Stimulated activated CD4-positive, alpha-beta T cell treated with anti-CD3 and anti-CD28 coated beads, Interleukin-4, amount 100 ng/mL, for 4 hours (primary cell): ENCODE data around the gene TNNT3.
A peak's percentile ranks its signal among the peaks of the same experiment; 100 is the strongest.
"Not testable (repeated sequence)": the region's sequence is repeated elsewhere in the genome, so short reads cannot be mapped to it uniquely, and the experiment has no call there.

Experiments used
- DNase-seq, 2 experiments: peaks; one replicate each; pipeline ENCODE4 v3.0.0-alpha.2; 2020

Gene TNNT3

DNA sequence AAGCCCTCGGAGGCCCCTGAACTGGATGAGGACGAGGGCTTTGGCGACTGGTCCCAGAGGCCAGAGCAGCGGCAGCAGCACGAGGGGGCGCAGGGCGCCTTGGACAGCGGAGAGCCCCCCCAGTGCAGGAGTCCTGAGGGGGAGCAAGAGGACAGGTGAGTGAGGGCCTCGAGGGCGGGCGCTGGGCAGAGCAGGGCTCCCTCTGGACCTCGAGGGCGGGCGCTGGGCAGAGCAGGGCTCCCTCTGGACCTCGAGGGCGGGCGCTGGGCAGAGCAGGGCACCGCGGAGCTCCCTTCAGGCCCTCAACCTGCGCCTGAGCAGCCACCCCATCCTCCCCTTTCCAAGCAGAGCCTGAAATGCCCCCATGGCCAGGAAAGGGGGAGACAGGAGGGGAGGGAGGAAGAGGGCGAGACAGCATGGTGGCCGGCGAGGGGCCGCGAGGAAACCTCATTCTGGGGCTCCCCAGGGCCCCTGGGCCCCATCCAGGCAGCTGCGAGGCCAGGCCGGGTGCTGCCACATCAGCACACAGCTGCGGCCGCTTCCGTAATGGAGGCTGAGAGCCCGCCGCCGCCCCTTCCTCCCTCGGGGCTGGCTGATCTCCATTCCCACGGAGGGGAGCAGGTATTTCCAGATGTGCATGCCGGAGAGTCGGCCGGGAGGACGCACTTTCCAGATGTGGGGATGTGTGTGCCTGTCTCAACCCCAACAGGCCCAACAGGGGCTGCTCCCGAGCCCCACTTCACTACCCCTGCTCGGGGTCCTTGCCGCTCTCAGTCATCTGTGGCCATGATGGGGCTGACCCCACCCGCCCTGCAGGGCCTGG lies 37.9 kb upstream of the TNNT3 start:
- no peak for DNase-seq

DNA sequence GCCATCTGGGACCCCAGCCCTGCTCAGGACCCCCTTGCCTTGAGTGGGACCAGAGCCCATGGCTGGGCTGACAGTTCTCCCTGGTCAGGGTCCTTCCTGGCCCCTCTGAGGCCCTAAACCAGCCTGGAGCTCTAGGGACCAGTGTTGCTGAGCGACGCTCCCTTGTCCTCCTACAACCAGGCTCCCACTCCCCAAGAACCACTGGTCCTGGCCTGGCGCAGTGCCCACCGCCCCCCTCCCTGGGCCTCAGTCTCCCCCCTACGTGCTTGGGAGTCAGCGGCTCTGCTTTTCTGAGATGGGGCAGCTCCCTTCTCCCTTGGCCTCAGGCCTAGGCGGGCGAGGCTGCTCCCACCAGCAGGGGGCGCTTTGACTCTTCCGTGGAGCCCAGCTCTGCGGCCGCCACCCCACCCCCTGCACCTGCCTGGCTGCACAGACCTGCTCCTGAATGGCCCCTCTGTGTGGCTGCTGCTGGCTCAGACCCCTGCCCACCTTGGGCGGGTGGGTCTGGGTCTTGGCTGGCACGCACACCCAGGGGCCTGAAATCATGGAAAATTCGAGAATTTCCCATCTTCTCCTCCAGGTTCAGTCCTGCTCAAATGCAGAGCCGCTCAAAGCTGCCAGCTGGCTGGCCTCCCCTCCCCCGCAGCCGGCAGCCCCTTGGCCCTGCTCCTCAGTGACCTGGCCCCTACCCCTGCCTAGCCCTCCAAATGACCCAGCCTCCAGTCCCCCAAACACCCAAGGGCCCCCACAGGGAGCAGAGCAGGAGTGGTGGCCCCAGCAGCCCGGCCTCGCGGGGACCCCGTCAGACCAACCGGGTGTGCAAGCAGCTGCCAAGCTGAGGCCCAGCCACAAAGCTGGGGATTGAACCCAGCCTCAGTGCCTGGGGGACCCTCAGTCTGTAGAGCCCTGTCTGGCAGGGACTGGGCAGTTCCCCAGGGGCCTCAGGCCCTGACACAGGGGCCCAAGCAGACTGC lies 37.0 kb upstream of the TNNT3 start:
- peak; percentile 67 to 86 for DNase-seq

DNA sequence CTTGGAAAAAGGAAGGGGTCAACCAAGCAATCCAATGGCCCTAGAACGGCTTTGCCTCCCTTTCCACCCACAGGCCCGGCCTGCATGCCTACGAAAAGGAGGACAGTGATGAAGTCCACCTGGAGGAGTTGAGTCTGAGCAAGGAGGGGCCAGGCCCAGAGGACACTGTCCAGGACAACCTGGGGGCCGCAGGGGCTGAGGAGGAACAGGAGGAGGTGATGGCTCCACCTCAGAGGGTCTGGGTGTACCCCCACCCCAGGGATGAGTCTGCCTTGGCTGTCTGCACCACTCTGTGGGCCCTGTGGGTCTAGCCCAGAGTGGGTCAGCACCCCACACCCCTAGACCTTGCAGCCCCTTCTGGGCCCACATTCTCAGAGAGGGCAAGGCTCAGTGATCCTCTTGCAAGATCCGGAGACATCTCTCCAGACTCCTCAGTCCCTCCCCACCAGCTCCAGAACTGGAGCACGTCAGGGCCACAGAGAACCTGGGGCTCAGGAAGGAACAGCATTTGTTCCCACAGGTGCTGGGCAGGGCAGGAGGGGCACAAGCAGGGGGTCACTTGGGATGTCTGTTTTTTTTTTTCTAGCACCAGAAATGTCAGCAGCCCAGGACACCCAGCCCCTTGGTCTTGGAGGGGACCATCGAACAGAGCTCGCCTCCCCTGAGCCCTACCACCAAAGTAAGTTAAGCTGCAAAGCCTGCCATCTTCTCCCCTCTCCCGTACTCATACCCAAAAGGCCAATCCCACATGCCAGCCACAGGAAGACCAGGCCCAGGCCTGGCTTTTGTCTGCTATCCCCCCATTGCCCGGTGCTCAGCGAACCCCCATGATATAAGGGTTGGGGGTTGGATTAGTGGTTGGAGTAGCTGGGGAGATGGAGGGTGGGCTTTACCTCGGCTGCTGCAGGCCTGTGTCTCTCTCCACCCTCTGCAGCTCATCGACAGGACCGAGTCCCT lies 35.9 kb upstream of the TNNT3 start:
- DNase-seq, result no peak

DNA sequence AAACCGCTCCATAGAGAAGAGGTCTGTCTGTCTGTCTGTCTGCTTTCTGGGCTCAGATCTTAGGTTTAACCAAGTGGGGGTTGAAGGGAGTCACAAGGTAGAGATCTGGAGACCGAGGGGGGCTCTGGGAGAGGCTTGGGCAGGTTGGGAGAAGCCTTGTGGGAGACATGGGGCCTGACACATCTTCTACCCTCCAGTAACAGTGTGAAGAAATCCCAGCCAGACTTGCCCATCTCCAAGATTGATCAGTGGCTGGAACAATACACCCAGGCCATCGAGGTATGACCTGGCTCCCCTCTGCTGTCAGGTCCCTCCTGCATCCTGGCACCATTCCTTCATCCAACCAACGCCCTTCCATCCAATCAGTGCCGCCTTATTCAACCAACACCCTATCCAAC lies 35.2 kb upstream of the TNNT3 start:
- DNase-seq, result no peak

DNA sequence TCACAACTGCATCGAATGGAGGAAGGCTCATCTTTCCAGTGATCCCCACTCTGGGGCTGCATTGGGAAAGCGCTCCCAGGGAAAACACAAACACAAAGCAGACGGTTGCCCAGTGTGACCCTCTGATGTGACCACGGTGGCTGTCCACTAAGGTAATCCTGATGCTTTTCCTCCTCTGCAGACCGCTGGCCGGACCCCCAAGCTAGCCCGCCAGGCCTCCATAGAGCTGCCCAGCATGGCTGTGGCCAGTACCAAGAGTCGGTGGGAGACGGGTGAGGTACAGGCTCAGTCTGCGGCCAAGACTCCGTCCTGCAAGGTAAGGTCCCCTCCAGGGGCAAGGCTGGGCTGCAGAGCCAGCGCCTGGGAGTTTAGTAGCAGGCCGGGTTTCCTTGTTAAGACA lies 33.0 kb upstream of the TNNT3 start:
- DNase-seq, result not testable (repeated sequence)

DNA sequence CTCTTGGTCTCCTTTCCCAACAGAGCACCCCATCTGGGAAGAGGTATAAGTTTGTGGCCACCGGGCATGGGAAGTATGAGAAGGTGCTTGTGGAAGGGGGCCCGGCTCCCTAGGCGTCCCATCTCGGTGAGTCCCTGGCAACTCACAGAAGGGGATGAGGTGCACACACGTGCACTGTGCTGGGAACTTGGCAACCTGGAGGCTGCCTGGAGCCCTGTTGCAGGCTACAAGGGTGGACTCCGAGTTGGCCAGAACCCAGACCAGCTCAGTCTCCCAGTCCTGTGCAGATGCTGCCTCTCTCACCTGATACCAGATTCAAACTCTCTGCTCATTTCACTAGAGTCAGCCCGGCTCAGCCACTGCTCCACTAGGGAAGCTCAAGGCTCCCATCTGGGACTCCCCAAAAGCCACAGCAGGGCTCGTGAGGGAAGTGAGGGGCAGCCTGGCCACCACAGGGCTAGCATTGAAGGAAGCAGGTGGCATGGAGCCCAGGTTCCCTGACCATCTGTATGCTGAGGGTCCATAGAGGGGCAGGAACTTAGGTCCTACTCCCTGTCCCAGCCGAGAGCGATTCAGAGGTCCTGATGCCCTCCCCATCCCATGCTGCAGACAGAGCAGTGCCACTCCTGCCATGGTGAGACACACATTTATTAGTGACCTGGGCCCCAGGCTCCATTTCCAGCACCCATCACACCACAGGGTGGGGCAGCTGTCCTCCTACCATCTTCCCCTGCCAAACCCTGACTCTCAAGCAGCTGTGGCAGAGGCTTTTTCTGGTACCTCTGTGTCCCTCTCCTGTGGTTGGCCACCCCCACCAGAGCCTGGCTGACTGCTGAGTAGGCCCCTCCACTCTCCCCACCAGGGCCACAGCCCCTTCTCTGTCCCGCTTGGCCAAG lies 31.8 kb upstream of the TNNT3 start:
- DNase-seq, result no peak

DNA sequence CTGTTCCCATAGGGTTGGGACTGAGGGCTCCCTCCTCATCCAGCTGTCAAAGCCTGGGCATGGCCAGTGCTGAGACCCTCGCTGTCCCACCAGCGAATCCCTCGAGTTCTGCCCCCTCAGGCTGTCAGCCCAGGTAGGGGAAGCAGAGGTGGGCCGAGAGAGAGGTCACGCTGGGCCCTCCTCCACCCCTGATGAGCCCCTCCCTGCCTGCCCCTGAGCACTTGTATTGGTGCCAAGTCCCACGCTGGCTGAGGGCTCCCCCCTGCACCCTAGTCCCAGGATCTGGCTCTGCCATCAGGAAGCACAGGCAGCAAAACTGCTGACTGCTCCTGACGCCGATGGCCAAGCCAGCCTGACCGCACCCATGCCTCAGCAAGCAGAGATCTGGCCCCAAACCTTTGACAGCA lies 31.2 kb upstream of the TNNT3 start:
- no peak for DNase-seq

DNA sequence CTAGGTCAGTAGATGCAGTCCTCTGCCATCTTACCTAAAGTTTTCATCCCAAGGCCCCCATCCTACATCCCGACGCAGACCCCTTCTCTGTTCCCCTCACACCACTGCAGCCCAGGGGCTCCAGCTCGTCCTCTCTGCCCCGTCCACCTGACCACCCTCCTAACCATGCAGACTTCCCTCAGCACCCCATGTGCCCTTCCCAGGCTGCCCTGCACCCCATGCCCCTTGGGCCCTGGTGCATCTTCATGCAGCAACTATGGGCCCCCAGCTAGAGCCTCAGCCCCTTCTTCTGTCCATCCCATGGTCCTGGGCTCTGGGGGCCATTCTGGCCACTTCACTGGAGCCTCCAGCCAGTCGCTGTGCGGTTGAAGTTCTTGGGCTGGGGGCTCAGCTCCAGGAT lies 30.7 kb upstream of the TNNT3 start:
- DNase-seq, result no peak

DNA sequence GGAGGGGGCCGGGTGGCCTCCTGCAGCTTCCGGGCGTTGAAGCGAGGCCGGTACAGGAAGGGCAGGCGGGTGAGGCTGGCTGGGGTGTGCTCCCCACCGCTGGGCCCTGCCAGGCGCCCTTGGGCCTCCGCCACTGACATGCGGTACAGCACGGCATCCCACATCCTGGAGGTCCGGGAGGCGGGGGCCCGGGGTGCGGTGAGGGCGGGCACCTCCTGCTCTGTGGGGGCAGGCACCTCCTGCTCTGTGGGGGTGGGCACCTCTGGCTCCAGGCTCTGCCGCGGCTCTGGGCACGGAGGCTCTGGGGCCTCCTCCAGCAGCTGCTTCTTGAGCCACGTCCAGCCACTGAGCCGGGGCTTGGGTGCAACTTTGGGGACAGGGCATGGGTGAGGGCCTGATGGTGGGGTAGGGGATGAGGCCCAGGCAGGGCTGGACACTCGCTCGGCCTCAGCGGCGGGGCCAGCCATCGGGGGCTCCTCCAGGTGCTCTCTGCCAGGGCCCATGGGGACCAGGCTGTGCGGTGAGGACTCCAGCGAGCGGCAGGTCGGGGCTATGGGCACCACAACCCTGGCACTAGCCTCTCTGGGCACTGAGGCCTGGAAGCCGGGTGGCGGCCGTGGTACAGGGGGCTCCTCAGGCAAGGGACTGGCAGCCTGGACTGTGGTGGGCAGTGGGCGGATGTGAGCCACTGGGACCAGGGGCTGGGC lies 30.1 kb upstream of the TNNT3 start:
- peak; percentile 59 to 70 for DNase-seq

DNA sequence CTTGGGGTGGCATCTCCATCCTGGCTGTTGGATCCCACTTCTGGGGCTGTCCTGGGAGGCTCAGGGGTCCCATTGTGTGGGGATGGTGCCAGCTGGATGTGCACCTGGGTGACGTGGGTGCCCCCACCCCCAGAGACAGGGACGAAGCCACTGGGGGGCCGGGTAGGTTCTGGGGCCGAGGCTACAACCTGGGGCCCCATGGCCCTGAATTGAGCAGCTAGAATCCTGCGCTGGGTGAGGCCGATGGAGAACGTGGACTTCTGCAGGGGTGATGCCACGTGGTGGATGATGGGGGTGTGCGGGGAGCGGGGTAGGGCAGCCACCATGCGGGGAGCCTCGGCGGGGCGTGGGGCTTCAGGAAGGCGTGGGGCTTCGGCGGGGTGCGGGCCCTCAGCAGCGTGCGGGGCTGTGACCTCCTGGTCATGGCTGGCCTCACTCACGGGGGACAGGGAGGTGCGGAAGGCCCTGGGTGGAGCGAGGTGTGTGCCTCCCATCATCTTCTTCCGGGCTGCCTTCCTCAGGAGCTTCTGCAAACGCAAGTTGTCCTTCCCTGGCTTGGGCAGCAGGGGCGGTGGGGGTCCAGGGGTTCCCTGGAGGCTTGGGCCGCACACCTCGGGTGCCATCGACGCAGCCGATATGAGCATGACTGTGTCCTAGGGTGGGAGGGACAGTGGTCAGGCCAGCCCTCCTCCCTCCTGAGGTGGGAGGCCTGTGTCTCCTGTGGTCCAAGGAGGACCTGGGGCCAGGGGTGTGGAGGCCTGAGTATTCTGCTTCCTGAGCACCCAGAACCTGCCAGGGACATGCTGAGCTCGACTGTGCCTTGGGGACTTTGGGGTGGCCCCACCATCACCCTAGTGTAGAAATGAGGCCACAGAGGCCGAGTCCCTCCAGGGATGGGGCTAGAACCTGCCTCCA lies 29.3 kb upstream of the TNNT3 start:
- DNase-seq, result no peak

DNA sequence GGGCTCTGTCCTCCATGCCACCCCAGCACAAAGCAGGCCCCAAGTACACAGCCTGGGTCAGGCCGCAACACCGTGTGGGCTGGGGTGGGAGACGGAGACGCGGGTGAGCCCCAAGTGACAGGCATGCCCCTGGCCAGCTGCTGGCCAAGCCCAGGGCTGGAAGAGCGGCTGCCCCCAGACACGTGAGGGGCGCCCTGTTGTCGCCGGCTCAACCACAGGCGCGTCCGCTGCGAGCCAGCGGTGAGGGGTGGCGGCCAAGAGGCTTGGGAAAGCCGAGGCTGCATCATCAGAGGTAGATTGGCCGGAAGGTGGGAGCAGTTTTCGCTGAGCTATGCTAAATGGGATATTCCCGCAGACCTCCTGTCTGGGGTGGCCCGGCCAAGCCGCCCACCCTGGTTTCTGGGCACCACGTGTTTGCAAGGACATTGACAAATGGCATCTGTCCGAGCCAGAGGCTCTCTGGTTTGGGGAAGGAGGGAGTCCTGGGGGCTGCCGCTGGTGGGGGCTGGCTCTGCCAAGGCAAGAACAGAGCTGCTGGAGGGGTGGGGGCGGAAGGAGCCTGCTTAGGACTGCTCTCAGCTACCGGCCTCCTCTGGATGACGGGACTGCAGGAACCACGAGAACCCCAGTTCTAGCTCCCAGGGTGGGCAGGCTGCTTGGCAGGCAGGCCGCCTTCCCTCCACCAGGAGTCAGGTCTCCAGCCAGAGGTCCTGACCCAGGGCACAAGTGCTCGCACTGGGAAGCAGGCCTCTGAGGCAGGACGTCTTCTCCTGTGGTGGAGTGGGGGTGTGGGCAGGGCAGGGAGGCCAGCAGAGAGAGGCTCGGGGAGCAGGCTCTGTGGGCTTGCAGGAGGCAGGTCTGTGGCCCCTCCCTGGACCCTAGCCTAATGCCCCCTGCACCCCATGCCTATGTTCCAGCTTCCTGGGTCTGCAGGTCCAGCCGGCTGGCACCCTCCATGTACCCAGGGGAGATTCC lies 28.4 kb upstream of the TNNT3 start:
- no peak for DNase-seq

DNA sequence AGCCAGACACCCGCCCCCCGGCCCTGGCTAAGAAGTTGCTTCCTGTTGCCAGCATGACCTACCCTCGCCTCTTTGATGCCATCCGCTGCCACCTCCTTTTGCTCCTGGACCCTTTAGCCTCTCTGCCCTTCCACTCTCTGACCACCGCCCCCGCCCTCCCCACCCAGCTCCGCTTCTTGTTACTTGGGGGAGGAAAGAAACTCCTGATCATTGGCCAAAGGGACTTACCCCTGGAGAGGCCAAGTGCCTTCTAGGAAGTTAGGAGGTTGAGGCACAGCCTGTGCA lies 27.7 kb upstream of the TNNT3 start, which contains the start of gene PRR33:
Gene PRR33, minus strand, starts transcription at position 65 of the 285 bp plus-strand sequence. CDS start 1,311 bp downstream, outside the sequence.
- DNase-seq, result no peak

DNA sequence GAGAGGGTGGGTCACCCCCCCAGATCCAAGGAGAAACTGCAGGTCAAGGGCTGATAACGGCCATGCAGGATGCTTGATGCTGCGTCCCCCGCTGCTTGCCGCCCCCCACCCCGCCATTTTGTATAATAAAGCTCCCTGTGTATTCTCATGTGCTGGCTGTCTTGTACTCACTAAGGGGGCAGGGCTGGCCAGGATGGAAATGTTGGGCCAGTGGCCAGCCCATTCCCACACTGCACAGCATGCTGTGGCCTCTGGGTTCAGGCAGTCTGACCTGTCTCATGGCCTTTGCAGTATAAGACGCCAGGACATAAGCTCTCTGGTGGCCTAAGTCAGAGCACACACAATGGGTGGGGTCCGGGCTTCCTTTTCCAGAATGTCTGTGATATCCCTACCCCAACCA lies 27.4 kb upstream of the TNNT3 start:
- DNase-seq, result no peak

DNA sequence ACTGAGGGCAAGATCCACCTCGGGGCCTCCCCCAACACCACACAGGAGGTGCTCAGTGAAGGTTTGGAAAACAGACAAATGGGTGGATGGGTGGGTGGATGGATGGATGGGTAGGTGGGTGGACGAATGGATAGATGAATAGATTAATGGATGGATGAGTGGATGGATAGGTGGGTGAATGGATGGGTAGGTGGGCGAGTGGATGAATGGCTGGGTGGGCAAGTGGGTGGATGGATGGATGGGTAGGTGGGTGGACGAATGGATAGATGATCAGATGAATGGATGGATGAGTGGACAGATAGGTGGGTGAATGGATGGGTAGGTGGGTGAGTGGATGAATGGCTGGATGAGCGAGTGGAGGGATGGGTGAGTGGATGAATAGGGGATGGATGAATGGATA lies 26.9 kb upstream of the TNNT3 start:
- DNase-seq, result no peak

DNA sequence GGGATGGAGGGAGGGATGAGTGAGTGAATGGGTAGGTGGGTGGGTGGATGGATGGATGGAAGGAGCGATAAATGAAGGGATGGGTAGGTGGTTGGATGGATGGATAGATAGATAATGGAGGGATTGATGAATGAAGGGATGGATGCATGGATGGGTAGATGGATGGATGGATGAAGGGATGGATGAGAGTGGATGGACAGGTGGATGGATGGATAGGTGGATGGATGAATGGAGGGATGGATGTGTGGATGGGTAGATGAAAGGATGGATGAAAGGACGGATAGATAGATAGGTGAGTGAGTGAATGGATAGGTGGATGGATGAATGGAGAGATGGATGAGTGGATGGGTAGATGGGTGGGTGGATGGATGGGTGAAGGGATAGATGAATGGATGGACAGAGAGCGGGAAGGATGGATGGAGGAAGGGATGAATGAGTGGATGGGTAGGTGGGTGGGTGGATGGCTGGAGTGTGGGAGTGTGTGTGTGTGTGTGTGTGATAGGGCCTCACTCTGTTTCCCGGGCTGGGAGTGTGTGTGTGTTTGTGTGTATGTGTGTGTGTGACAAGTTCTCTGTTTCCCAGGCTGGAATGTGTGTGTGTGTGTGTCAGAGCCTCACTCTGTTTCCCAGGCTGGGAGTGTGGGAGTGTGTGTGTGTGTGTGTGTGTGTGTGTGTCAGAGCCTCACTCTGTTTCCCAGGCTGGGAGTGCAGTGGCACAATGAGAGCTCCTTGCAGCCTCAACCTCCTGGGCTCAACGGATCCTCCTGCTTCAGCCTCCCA lies 25.7 kb upstream of the TNNT3 start:
- DNase-seq, result no peak

DNA sequence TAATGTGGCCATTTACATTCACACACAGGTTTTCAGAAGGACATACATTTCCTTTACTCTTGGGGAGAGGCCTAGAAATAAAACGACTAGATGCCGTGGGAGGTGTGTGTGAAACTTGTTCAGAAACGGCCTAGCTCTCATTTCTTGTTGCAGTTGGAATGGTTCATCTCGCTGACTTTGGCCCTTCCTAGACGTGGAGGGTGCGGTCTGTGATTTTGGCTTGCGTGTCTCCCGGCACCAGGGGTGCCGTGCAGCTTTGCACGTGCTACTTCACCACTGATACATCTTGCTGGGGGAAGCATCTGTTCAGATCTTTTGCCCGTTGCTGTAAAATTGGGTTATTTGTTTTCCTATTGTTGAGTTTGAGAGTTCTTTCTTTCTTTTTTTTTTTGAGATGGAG lies 24.7 kb upstream of the TNNT3 start:
- no peak for DNase-seq

DNA sequence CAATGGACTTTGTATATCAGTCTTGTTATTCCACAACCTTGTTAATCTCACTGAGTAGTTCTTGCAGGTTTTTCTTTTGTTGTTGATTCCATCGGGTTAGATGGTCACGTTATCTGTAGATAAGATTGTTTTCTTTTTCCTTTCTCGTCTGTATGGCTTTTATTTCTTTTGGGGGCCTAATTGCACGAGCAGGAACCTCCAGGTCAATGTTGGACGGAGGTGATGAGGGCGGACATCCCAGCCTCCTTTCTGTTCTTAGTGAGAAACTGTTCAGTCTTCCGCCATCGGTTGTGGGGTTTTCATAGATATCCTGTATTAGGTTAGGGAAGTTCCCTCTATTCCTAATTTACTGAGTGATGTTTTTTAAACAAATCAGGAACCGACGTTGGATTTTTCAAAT lies 23.0 kb upstream of the TNNT3 start:
- DNase-seq, result no peak

DNA sequence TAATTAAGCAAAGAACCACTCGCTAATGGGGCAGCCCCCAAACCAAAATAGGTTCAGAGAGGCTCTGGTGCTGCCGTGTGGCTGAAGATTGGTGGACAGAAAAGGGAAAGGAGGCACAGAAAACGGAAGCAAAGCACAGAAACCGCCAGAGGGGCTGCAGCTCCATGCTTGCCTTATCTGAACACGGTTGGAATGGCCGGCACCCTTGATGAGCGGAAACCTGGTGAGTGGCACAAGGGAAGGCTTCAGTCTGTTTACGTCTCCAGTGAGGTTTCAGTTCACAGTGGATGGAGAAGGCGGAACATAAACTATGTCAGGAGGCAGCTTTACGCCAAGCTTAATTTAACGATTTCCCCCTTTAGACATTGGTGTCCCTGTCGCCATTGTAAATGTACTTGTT lies 22.6 kb upstream of the TNNT3 start:
- DNase-seq, result no peak
